Fibroblast of skin of left biceps (primary cell): ENCODE data around the gene VPS29.

Source experiments
- DNase-seq, 2 experiments: peaks; one replicate each; pipeline ENCODE4 v3.0.0-alpha.2; 2013; ENCODE audit warnings: low read depth in 2 of 2

Gene VPS29

DNA sequence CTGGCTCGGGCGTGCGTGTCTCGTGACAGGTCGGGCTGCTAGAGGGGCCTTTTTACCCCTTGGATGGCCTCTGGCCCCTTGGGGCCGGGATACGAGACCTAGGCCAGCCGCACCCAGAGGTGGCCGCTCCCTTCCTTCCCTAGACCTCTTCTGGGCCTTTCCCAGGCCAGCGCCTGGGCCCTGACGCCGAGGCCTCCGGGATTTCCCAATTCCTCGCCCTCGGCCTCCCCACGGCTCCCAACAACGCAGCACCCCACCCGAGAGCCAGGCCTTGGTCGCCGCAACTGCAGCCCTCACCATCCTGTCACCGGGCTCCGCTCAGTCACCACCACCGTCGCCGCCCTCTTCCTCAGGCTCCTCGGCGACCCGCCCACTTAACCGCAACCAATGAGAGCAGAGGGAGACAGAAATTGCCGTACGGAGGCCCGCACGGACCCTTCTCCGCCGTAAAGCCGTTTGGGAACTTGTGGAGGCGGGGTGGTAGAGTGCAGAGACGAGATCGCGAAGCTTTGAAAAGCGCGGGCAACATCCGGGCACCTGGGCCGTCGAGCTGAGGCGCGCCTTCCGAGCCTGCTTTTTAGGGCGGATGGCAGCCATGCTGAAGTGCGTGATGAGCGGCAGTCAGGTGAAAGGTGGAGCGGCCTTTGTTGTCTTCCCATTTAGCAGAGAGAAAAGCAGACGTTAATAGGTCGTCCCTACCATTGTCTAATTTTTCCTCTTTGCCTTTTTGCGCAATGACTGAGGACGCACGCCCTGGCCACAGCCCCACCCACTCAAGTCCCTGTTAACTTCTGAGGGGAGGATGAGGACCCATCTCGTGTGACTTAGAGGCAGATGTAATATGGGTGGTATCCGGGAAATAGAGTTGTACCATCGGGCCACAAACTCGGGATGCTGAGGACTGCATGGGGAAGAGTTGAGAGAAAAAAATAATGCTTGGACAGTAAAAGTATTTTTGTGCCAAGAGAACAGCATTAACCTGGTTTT, at the start of gene VPS29, which contains the start of gene RAD9B:
Gene VPS29, minus strand, starts transcription at position 360 of the 987 bp plus-strand sequence. Its CDS starts 60 bp downstream, at position 300.
Gene RAD9B, plus strand, starts transcription at position 580 of the 987 bp plus-strand sequence. Its CDS starts 7 bp downstream, at position 587.
- DNase-seq, result peak; percentile 93 to 95

DNA sequence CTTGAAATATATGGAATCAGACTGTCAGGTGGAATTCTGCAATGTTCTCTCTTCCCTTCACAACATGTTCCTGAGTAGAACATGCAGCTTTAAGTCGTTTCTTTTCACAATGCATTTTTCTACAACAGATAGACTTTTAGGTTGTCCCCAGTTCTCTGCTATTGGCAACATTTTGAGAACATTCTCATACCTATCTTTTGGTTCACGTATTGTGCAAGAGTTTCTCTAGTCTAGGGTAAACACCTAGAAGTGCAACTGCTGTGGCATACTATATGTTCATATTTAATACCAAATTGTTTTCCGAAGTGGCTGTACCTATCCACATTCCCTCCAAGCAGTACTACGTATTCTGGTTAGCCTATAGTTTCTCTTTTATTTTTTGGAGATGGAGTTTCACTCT, 49.1 kb upstream of the VPS29 start:
- DNase-seq, result no peak

DNA sequence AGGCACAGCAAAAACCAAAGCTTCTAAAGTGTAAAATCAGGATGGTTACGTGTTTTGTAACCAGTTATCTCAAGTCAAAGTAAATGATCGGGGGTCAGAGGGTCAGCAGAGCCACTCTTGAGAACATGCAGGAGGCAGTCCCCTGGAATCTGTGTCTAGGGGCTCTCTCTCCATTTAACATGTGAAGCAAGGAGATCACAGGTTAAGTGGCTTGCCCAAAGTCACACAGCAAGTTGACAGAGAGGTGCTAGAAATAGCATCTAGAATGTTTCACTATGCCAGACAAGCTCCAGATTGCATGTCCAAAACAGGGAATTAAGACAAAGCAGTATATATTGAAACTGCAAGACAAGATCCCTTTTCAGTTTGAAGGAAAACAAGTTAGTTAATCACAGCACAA, 47.8 kb upstream of the VPS29 start:
- no peak for DNase-seq

GRCh38 chr12:110548678-110549077, 46.8 kb upstream of the VPS29 start:
- DNase-seq, result no peak

GRCh38 chr12:110547090-110547489, 45.2 kb upstream of the VPS29 start:
- DNase-seq, result no peak

DNA sequence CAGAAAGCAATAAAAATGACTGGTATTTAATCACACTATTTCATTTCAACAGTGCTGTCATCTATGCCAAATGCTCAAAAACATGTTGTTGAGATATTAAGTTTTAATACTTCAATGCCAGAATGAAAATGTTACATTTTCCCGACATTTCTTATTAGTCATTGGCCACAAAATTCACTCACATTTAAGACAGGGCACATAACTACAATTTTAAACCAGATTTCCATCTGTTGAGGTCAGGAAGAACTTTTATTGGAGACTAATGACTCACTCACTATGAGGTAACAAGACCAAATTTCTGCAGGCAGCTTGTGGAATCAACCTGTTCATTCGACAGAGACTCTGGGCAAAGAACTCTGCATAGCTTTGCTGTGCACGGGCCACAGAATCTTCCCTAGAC, 44.4 kb upstream of the VPS29 start:
- peak; percentile 87 to 89 for DNase-seq

DNA sequence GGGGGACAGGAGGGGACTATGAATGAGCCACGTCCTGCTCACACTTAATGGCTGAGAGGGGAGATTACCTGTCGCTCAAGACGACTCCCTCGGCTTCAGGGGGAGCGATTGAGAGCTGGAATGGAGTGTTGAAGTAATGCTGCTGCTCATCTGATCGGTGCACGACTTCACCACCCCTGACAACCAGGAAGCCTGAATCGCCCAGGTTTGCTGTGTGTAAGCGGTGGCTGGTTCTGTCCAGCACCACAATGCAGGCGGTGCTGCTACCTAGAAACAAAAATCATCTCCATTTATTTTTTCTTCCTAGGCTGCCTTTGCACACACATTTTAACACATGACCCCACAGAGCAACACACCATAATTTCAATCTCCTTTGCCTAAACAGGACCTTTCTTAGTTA, 43.9 kb upstream of the VPS29 start:
- no peak for DNase-seq

DNA sequence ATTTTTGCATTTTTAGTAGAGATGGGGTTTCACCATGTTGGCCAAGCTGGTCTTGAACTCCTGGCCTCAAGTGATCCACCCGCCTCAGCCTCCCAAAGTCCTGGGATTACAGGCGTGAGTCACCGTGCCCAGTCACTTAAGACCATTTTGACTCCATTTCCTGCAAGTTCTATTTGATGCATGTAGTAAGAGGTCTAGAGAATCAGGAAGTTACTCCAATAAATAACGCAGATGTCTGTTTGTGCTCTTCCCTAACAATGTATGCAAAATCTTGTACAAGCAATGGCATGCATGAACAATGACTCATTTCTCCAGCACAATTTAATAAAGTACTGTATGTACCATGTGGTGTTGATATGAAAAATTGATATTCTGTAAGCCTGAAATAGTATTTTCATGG, 43.3 kb upstream of the VPS29 start:
- peak; percentile 91 to 94 for DNase-seq

- DNase-seq, result no peak
These were observed 42.1 kb upstream of the VPS29 start for GRCh38 chr12:110543965-110544364.

DNA sequence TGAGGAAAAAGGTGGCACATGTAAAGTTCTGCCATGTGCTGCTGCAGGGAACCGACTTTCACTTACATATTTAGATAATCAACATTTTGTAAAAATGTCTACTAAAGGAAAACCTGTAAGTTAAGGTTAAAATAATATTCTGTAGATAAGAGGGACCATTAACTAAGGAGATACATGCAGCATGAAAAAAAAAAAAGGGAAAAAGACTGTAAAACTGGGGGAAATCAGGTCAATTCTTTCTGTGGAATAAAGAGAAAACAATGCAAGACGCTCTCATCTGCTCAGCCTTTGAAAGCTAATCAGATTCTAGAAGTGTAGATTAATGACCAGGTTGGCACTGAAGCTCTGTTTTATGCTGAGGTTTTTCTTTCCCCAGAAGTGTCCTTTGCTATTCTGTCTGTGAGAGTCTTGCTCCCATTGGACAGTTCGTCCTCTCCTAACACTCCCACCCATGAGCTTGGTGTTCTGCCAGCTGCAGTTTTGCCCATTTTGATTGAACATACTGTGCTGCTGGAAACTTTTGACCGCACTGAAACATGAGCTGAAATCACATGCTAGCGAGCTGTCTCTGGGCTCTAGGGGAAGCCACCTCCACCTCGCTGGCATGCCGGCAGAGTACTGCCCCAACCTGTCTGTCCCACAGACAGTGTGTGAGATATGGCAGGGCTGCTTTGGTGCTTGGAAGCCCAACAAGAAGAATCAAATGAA, 41.5 kb upstream of the VPS29 start:
- no peak for DNase-seq

- no peak for DNase-seq
These were observed 38.1 kb upstream of the VPS29 start for GRCh38 chr12:110540048-110540447.

GRCh38 chr12:110538869-110539622, 37.1 kb upstream of the VPS29 start:
- no peak for DNase-seq

DNA sequence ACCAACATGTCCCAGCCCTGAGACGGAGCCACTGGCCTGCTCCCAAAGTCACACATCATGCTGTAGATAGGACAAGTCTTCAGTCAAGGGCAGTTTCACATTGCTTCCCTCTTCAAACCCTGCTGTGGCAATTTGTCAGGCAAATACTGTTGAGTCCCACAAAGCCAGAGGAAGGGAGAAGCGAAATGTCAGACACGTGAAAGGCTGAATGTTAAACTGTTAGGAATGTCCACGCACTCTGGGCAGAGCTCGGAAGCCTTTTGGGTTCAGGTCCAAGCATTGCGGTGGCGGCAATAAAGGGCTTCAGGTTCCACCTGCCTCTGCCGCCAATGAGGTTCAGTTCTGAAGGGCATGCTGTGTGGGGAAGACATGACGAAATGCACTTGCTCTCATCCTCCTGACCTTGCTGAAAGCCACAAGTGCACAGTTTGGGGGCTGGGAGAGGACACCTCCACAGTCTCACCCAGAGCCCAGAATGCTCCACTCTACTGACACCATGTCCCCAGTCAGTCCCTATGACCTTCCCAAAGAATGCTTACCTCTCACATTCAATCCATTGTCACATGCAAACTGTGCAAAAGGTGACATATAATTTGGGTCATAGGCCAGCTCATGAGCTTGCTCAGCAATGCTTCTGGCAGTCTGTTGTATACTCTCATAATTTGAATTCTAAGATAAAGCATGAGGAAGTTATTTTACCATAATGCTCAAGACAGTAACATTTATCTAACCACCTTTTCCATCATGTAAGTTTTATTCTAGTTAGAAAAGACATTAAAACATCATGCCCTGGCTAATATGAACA, 35.9 kb upstream of the VPS29 start:
- no peak for DNase-seq

DNA sequence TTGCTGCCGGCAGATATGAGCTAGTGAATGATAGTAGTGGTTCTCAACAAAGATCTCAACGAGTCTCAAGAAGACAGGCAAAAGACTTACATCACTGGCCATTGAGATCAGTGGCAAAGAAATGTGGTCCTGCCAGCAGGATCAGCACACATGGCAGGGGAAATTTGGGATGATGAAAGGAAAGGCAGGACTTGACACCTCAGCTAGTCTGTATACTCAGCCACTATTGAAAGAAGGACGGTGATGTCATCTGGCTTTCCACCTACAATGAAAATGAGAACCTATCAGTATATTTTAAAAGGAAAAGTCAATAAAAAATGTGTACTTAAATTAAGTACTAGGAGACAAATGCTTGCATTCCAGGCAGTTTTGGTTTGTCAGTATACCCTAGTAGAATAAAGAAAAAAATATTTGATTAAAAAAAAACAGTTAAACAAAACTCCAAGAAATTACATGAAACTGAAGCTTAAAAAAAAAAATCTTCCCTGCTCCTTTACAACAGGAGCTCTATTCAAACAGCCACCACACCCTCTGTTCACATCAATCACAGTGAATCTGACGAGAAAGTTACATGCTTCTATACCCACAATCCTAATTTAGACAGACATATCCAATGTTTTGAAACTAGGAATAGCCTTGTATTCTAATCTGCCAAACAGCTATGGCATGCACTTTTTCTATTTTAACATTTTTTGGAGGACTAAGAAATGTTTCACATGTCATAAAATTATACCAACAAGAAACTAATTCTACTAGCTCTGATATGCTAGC, 35.1 kb upstream of the VPS29 start:
- DNase-seq, result no peak

DNA sequence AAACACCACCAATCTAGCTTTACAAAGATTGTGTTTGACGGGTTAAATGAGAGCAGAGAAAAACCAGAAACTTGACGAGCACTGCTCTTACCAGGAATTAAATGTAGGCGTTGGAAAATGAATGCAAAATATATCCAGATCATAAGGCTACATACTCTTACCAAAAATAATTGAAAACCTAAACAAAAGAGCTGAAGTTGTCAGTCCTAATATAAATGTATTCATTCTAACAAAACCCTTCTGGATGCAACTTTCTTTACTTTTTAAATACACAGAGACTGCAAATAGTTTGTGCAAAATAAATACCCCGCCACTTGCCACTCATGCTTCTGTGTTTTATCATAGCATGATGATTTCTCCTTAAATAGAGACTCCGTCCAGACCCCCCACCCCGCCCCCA, 32.9 kb upstream of the VPS29 start:
- DNase-seq, result no peak

- no peak for DNase-seq
These were observed 31.7 kb upstream of the VPS29 start for GRCh38 chr12:110533607-110534006.

- no peak for DNase-seq
These were observed 30.7 kb upstream of the VPS29 start for GRCh38 chr12:110532644-110533043.

DNA sequence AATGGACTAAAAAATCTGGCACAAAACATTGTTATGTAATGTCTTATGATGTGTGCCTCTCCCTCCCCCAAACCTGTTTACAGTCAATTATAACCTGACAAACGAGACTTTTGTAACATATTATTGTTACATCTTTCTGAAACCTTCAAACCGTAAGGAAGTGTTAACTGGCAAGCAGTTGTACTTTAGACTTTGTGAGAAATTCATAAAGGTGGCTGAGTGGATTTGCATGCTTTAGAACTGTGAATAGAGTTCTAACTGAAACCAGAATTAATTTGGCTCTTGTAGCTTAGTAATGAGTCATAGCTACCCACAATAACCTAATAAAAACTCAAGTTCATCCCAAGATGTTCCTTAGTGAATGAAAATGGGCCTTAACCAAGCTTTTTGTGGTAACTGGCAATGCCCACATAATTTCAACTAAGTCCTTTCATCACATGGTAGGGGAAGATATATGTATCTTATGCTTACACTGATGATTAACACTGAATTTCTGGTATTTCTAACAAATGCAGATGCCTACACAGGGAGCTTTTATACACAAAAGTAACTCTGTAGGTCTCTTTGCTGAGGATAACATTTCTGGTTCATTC, 29.9 kb upstream of the VPS29 start:
- peak in 1 of 2 experiments; percentile 44 for DNase-seq

DNA sequence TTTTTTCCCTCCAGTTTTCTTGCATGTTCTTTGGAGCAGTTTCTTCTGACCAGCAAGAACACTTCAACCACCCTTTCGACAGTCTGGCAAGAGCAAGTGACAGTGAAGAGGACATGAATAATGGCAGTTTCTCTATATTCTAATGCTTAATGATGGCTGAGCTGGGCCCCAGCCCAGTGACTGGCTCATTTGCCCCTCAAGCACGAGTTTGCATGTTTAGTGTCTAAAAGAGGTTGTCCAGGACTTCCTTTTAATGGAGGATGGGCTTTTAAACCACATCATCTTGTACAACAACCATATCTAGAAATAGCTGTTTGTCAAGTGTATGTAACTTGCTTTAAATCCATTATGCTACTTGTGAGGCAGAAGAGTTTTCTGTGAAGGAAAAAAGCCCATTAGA, 28.6 kb upstream of the VPS29 start:
- no peak for DNase-seq

DNA sequence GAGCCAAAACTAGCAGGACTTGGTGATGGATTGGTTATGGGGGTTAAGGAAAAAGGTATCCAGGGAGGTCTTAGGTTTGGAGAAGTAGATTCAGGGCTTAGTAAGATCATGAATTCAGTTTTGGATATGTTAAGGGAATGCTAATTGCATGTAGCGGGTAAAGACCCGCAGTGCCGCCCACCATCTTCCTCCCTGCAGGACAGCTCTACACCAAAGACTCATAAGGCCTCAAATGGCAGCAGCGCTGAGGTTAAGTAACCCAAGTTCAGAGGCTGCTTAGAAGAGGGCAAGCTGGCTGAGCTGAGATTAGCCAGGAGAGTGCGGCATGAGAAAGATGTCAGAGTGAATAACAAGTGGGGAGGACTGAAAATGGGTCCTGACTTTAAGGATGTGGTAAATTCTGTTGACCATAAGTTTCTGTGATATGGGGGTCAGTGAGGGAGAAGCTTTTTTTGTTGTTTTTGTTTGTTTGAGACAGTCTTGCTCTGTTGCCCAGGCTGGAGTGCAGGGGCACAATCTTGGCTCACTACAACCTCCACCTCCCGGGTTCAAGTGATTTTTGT, 26.4 kb upstream of the VPS29 start:
- DNase-seq, result no peak
